CD4-positive, CD25-positive, alpha-beta regulatory T cell (primary cell): ENCODE measurements around the gene NXN. TPM values are rescaled to one million over a fixed set of nuclear protein-coding genes. Genes with fewer than 3 reads are reported as not detected.
"Not testable (repeated sequence)": the region's sequence is repeated elsewhere in the genome, so short reads cannot be mapped to it uniquely, and the experiment has no call there.

Experiments
- ATAC-seq, 2 donors: fragments of 150-1000 bp; cut with Tn5 transposase; one replicate each; pipeline ENCODE4 v1.10.0; 2021; ENCODE audit warnings: low read depth in 2 of 2, moderate number of reproducible peaks in 2 of 2, moderate library complexity in 1 of 2
- DNase-seq, 3 donors: peaks; one replicate each; pipeline versions ENCODE4 v3.0.0 to v3.0.0-alpha.2; 2012 to 2022; ENCODE audit warnings: mixed read lengths in 1 of 3
- H3K27ac ChIP-seq: one replicate; pipeline ENCODE4 v1.7.0; 2013; ENCODE audit warnings: mild to moderate bottlenecking, low read length; ENCODE audit not compliant: insufficient read depth, poor library complexity, severe bottlenecking
- H3K27me3 ChIP-seq: one replicate; pipeline ENCODE4 v1.7.0; 2013; ENCODE audit warnings: low read length; ENCODE audit not compliant: control insufficient read depth, insufficient read depth
- H3K36me3 ChIP-seq: one replicate; pipeline ENCODE4 v1.7.0; 2013; ENCODE audit warnings: mild to moderate bottlenecking, low read length, moderate library complexity; ENCODE audit not compliant: control insufficient read depth, insufficient read depth
- H3K4me1 ChIP-seq: 2 replicates; pipeline ENCODE4 v1.7.0; 2013; ENCODE audit warnings: mild to moderate bottlenecking, low read length; ENCODE audit not compliant: insufficient read depth, control insufficient read depth, poor library complexity, severe bottlenecking
- H3K4me3 ChIP-seq: one replicate; pipeline ENCODE4 v1.7.0; 2013; ENCODE audit warnings: low read depth, mild to moderate bottlenecking, low read length, moderate library complexity
- H3K9me3 ChIP-seq, 2 experiments: 1 replicate in 1 of 2; 2 replicates in 1 of 2; pipeline ENCODE4 v1.7.0; 2013; ENCODE audit warnings: low read length in 2 of 2, mild to moderate bottlenecking in 1 of 2, moderate library complexity in 1 of 2; ENCODE audit not compliant: control insufficient read depth in 2 of 2
- H3K27ac Mint-ChIP-seq, 3 donors: one replicate each; pipeline ENCODE4 v1.8.0; 2020 to 2022; ENCODE audit warnings: mild to moderate bottlenecking in 3 of 3, mixed read lengths in 3 of 3, moderate library complexity in 2 of 3
- H3K27me3 Mint-ChIP-seq: one replicate; pipeline ENCODE4 v1.8.0; 2022; ENCODE audit warnings: mild to moderate bottlenecking, mixed read lengths
- H3K36me3 Mint-ChIP-seq: one replicate; pipeline ENCODE4 v1.8.0; 2020; ENCODE audit warnings: mixed read lengths
- H3K4me1 Mint-ChIP-seq, 4 donors: one replicate each; pipeline ENCODE4 v1.8.0; 2020 to 2022; ENCODE audit warnings: mixed read lengths in 4 of 4, mild to moderate bottlenecking in 1 of 4
- H3K4me3 Mint-ChIP-seq, 4 donors: one replicate each; pipeline ENCODE4 v1.8.0; 2020 to 2022; ENCODE audit warnings: mild to moderate bottlenecking in 4 of 4, mixed read lengths in 4 of 4, moderate library complexity in 3 of 4
- H3K9me3 Mint-ChIP-seq, 7 donors: one replicate each; pipeline ENCODE4 v1.8.0; 2020 to 2022; ENCODE audit warnings: mixed read lengths in 7 of 7, mild to moderate bottlenecking in 3 of 7, moderate library complexity in 2 of 7
- polyA plus RNA-seq, 4 donors: library from polyadenylated mRNA; unstranded; fragments of 300-500 nt; fragmentation: Illumina TruSeq; gene quantifications; one replicate each; pipeline ENCODE4 v1.2.3, GENCODE V29; 2021
- total RNA-seq: library from RNA; stranded (reverse); gene quantifications from one replicate; pipeline ENCODE4 v1.2.3, GENCODE V29; 2022

The NXN gene
- total and polyA plus RNA-seq, 5 donors from 2014 or later: 0.44 to 0.89 (median 0.65) TPM

GRCh38 chr17:796609-797008 is 183.0 kb downstream of the NXN start:
- Mint-ChIP-seq H3K4me3 (no peak overlapping the region), H3K27ac (no peak overlapping the region)
- H3K9me3 ChIP-seq: no peaks in the 10 kb centered on the region

GRCh38 chr17:795721-796120 is 183.9 kb downstream of the NXN start:
- Mint-ChIP-seq H3K9me3 (no peaks in the 10 kb centered on the region), H3K4me1 (peaks cover 0 to 6% (median 5%) of the 10 kb centered on the region in 4 donors), H3K36me3 (peaks cover 22% of the 10 kb centered on the region), H3K27ac (peak overlapping the region in 1 of 3 donors; percentile 26), H3K4me3 (no peak overlapping the region), H3K27me3 (no peaks in the 10 kb centered on the region)
- DNase-seq (no peak), ATAC-seq (no peak)
- no peak overlapping the region for H3K4me3 ChIP-seq
- no peak overlapping the region for H3K27ac ChIP-seq
- no peaks in the 10 kb centered on the region for H3K4me1 ChIP-seq
- no peaks in the 10 kb centered on the region for H3K27me3 ChIP-seq
- peaks cover 20% of the 10 kb centered on the region for H3K36me3 ChIP-seq
- H3K9me3 ChIP-seq: no peaks in the 10 kb centered on the region

More at GRCh38 chr17:796609-797008, 183.0 kb downstream of the NXN start:
- Mint-ChIP-seq H3K36me3 (peaks cover 14% of the 10 kb centered on the region), H3K27me3 (no peaks in the 10 kb centered on the region), H3K4me1 (peaks cover 0 to 6% (median 5%) of the 10 kb centered on the region in 4 donors), H3K9me3 (no peaks in the 10 kb centered on the region)
- Histone ChIP-seq H3K27ac (no peak overlapping the region), H3K4me1 (no peaks in the 10 kb centered on the region), H3K4me3 (no peak overlapping the region), H3K27me3 (no peaks in the 10 kb centered on the region), H3K36me3 (peaks cover 12% of the 10 kb centered on the region)
- no peak for ATAC-seq
- no peak for DNase-seq

- Histone ChIP-seq H3K9me3 (no peaks in the 10 kb centered on the region), H3K4me3 (no peak overlapping the region), H3K27me3 (no peaks in the 10 kb centered on the region), H3K27ac (no peak overlapping the region), H3K36me3 (peaks cover 21% of the 10 kb centered on the region), H3K4me1 (no peaks in the 10 kb centered on the region)
- H3K27me3 Mint-ChIP-seq: no peaks in the 10 kb centered on the region
- peaks cover 0 to 6% (median 5%) of the 10 kb centered on the region in 4 donors for H3K4me1 Mint-ChIP-seq
- H3K27ac Mint-ChIP-seq: no peak overlapping the region
- DNase-seq: no peak
- H3K4me3 Mint-ChIP-seq: no peak overlapping the region
- H3K36me3 Mint-ChIP-seq: peaks cover 22% of the 10 kb centered on the region
- H3K9me3 Mint-ChIP-seq: no peaks in the 10 kb centered on the region
- no peak for ATAC-seq
Measured at GRCh38 chr17:795276-795675, 184.3 kb downstream of the NXN start.

- H3K27ac Mint-ChIP-seq: peak overlapping the region in 1 of 3 donors; percentile 67
- no peak overlapping the region for H3K4me3 Mint-ChIP-seq
Measured at GRCh38 chr17:794876-795275, 184.7 kb downstream of the NXN start.

GRCh38 chr17:792277-792676 is 187.3 kb downstream of the NXN start:
- no peaks in the 10 kb centered on the region for H3K27me3 Mint-ChIP-seq
- ATAC-seq: no peak
- no peak overlapping the region for H3K27ac ChIP-seq

More at GRCh38 chr17:794876-795275, 184.7 kb downstream of the NXN start:
- H3K9me3 Mint-ChIP-seq: no peaks in the 10 kb centered on the region
- no peaks in the 10 kb centered on the region for H3K27me3 Mint-ChIP-seq
- peaks cover 26% of the 10 kb centered on the region for H3K36me3 Mint-ChIP-seq
- peaks cover 0 to 6% (median 5%) of the 10 kb centered on the region in 4 donors for H3K4me1 Mint-ChIP-seq
- no peaks in the 10 kb centered on the region for H3K27me3 ChIP-seq
- H3K4me1 ChIP-seq: no peaks in the 10 kb centered on the region
- peaks cover 25% of the 10 kb centered on the region for H3K36me3 ChIP-seq
- H3K4me3 ChIP-seq: no peak overlapping the region
- H3K27ac ChIP-seq: no peak overlapping the region
- no peaks in the 10 kb centered on the region for H3K9me3 ChIP-seq
- ATAC-seq: peak; percentile 55 to 70
- peak in 2 of 3 donors; percentile 37 to 47 for DNase-seq

GRCh38 chr17:791829-792228 is 187.7 kb downstream of the NXN start:
- peaks cover 41% of the 10 kb centered on the region for H3K36me3 Mint-ChIP-seq
- H3K4me1 ChIP-seq: no peaks in the 10 kb centered on the region
- H3K9me3 Mint-ChIP-seq: no peaks in the 10 kb centered on the region
- H3K27me3 Mint-ChIP-seq: no peaks in the 10 kb centered on the region
- H3K36me3 ChIP-seq: peaks cover 51% of the 10 kb centered on the region
- no peak overlapping the region for H3K27ac Mint-ChIP-seq
- no peak overlapping the region for H3K4me3 ChIP-seq
- H3K27me3 ChIP-seq: no peaks in the 10 kb centered on the region
- peaks cover 0 to 7% (median 6%) of the 10 kb centered on the region in 4 donors for H3K4me1 Mint-ChIP-seq
- no peak overlapping the region for H3K4me3 Mint-ChIP-seq
- no peak overlapping the region for H3K27ac ChIP-seq
- H3K9me3 ChIP-seq: no peaks in the 10 kb centered on the region
- no peak for ATAC-seq
- no peak for DNase-seq

More at GRCh38 chr17:792277-792676, 187.3 kb downstream of the NXN start:
- no peak overlapping the region for H3K27ac Mint-ChIP-seq
- peaks cover 38% of the 10 kb centered on the region for H3K36me3 Mint-ChIP-seq
- peaks cover 0 to 6% (median 5%) of the 10 kb centered on the region in 4 donors for H3K4me1 Mint-ChIP-seq
- no peaks in the 10 kb centered on the region for H3K9me3 Mint-ChIP-seq
- Histone ChIP-seq H3K4me3 (no peak overlapping the region), H3K36me3 (peaks cover 48% of the 10 kb centered on the region), H3K27me3 (no peaks in the 10 kb centered on the region), H3K9me3 (no peaks in the 10 kb centered on the region), H3K4me1 (no peaks in the 10 kb centered on the region)
- no peak for DNase-seq
- no peak overlapping the region for H3K4me3 Mint-ChIP-seq

GRCh38 chr17:790874-791247 is 188.7 kb downstream of the NXN start:
- not testable (repeated sequence) for DNase-seq, H3K9me3 ChIP-seq, H3K9me3 Mint-ChIP-seq, H3K4me1 Mint-ChIP-seq, H3K27ac Mint-ChIP-seq, H3K27me3 Mint-ChIP-seq, H3K4me3 ChIP-seq, ATAC-seq, H3K4me3 Mint-ChIP-seq, H3K27me3 ChIP-seq, H3K27ac ChIP-seq, H3K4me1 ChIP-seq
- H3K36me3 ChIP-seq: peaks cover 55% of the 10 kb centered on the region
- H3K36me3 Mint-ChIP-seq: peaks cover 41% of the 10 kb centered on the region
